Measurements from ENCODE around the gene ARMC5.

DNA sequence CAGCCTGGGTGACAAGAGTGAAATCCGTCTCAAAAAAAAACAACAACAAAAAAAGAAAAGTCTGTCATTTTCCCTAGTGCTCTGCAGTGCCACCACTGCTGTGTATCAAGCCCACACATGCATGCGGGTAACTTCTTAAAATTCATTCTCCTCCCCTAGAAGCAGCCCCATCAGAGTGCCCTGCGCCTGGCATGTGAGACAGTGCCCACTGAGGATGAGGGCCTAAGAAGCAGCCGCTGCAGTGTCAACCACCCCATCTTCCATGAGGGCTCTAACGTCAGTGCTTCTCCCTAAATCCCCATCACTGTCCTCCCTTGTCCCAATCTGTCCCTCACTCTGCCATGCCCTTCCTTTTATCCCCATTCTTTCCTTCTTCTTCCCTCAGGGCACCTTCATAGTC, 41.4 kb upstream of the ARMC5 start:
- TF ChIP-seq ZNF274 (IDR thresholded peaks at IDR 0.05; ENCODE audit: low read depth, low read length) (no peak), YY1 (IDR thresholded peaks at IDR 0.05; ENCODE audit: insufficient read depth, insufficient read length) (no peak), SUZ12 (IDR thresholded peaks at IDR 0.05; ENCODE audit: extremely low read depth, insufficient read depth, insufficient read length) (no peak)
